RPMI7951 (cell line): ENCODE results near the gene HDAC7. TPM values are rescaled to one million over a fixed set of nuclear protein-coding genes. Genes with fewer than 3 reads are reported as not detected.

Source experiments
- DNase-seq: peaks from one replicate; pipeline ENCODE4 v3.0.0-alpha.2; 2012; ENCODE audit warnings: low read depth
- total RNA-seq: library from RNA; depleted of rRNA; stranded (reverse); fragments of >200 nt; shearing (Covaris generic); gene quantifications from 2 replicates; pipeline ENCODE4 v1.2.3, GENCODE V29; 2014

HDAC7 gene
- total RNA-seq, 1 experiment from 2014 or later, result 13.9 TPM

- DNase-seq, result no peak
These were observed 56.7 kb downstream of the HDAC7 start for GRCh38 chr12:47762850-47763465.

- peak; percentile 79 for DNase-seq
These were observed 60.6 kb downstream of the HDAC7 start, which contains the start of gene RAPGEF3 for GRCh38 chr12:47758834-47759690. RAPGEF3 (minus strand) TSS chr12:47758880; CDS start chr12:47758556, 324 bp downstream.

DNA sequence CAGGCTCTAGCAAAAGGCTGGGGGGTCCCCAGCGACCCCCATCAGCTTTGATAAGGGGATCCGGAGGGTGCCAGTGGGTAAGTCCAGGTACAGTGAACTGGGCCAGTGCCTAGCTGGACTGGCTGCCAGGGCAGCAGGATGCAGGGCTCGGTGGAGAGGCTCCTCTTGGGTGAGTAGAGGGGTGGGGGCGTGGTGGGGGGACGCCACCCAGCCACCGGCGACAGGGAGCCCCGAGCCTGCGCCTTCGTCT is 61.2 kb downstream of the HDAC7 start:
- no peak for DNase-seq

DNA sequence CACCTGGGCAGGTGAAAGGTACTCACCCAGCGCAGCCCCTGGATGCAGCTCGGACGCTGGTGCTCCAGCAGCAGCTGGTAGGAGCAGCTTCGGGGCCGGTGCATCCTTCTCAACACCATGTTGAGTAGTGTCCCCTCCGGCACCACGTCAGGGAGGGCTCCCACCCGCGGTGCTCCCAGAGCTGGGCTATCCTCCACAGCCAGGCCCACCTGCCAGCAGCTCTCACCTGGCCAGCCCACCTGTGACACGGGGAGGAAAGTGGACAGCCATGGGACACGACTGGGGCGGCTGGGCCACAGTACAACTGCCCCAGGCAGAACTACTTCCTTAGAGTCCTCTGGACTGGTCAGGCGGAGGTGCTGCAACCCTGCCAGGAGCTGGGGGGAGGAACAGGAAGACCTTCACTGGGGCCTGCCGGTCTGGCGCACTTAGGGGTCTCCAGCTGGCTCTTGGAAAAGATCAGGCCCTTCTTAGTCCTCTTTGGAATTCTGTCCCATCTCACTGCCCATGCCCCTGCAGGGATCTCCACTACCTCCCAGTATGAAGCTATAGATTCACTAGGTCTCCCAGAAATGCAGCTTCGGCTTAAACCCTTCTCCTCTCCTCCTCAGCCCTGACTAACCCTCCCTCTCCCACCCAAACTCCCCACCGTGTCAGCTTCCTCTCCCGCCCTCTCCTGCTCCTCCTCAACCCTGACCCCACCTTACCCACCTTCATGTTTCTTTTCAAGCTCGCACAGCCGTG is 61.7 kb downstream of the HDAC7 start:
- no peak for DNase-seq

GRCh38 chr12:47757364-47757839 is 62.3 kb downstream of the HDAC7 start:
- DNase-seq, result no peak

DNA sequence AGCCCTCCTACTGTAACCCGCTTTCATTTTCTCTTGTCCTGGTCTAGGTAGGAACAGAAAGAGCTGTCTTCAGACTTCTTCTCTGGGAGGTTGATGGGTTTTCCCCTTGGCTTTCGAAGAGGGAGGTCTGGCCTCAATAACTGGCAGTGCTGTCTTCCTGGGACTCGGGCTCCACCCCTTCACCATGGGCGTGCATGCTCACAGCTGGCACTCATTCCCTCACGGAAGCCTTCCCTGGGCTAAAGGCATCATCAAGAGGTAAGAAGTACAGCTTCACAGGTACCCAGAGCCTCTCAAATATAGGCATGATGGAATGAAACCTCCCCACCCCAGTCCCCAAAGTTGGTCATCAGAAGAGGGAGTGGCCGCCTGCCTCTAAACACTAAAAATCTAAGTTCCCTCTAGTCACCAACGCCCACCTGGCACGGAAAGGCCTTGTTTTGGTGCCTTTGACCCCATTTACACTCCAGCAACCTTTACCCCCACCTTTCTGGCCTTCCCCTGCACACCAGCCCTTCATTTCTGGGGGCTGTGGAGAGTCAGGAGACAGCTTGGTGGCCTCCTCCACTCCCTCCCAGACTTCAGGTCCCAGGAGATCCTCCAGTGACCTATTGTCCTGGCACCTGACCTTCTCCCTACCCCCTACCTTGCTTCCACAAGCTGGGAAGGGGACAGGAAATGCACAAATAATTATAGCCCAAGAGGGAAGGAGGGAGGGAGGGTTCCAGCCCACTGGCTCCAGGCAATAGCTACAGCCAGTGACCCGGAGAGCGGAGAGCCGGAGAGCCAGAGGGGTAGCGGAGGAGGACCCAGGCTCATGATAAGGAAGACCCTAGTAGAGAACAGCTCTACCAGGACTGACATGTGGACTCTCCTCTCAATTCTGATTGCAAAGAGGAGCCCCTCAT is 63.8 kb downstream of the HDAC7 start:
- DNase-seq, result no peak

DNA sequence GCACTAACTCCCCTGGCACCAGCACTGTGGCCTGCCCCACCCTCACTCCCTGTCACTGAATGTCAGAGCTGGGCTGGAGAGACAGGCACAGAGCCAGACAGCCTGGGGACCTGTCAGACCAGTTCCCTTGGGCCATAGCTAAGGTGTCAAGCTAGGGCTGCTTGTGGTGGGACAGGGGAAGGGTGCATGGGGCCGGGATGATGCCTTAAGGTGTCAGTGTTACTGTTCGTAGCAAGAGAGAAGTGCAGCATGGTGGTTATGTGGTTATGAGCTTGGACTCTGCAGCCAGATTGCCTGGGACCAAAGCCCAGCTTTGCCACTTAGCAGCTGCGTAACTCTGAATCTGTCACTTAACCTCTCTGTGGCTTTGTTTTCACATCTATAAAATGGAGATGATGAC is 64.8 kb downstream of the HDAC7 start:
- DNase-seq, result no peak

DNA sequence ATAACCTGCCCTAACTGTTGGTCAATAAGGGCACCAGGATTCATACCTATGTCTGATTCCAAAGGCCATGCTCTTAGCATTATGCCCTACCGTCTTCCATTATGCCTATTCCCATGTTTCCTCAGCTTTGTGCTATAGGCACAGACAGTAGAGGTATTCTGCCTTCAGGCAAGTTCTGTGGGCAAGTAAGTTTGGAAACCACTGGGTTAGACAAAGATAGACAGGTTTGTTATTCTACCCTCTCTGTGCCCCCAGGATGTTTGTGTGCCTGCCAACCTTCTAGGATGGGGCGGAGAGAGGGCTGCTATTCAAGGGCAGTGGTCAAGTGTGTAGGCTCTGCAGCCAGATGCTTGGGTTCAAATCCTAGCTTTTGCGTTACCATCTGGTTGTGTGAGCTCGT is 65.6 kb downstream of the HDAC7 start:
- peak; percentile 78 for DNase-seq

GRCh38 chr12:47753021-47754001 is 66.4 kb downstream of the HDAC7 start:
- DNase-seq, result peak; percentile 52

DNA sequence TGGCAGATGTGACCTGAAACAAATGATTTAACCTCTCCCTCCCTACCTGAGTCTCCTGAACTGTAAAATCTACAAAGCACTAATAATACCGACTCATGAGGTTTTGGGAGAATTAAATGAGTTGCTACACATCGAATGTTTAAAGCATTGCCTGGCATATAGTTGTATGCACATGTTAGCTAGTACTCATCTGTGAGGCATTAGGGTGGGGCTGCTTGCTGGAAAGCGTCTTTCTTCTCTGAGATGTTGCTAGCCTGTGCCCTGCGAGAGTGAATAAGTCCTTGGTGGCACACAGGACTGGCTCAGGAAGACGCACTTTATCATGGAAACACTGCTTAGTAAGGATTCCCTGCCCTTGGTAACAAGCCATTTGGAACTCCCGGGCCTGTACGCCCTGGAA is 67.2 kb downstream of the HDAC7 start:
- peak; percentile 20 for DNase-seq

DNA sequence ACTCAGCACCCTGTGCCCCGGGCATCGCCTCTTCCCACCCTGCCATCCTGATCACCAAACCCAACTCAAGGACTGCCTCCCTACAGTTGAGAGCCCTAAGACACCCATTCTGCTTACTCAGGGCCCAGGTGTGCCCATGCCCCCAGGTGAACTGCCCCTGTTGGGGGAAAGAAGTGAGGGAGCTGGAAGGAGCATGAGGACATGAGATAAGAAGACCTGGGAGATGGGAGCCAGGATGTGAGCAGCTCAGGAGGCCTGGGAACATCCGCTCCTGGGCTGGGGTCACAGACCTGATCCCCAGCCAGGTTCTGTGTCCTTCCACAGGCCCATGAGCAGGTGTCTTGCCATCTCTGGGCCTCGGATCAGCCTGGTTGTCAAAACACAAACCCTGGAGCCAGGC is 67.6 kb downstream of the HDAC7 start:
- DNase-seq, result no peak

GRCh38 chr12:47751561-47751960 is 68.1 kb downstream of the HDAC7 start:
- no peak for DNase-seq

DNA sequence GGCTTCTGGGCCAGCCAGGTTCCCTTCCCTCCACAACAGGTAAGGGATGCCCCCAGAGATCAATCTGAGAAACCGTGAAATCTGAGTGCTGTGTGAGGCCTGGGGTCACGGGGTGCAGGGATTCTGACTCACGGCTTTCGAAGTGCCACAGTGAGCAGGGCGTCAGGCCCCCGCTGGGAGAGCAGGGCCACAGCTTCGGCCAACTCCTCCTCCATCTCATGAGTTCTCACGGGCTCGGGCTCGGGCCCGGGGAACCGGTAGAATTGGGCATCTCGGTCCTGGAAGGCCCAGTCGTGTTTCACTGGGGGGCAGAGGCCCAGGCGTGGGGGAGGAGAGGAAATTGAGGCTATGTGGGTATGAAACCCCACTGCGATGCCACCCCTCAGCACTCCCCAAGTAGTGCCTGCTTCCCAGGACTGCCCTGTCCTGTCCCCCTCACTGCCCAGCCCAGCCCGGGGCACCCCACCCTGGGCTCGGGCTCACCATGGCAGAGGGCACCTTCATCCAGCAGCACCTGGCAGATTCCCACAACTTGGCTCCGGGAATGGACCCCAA is 68.7 kb downstream of the HDAC7 start:
- DNase-seq, result no peak

GRCh38 chr12:47750229-47750798 is 69.4 kb downstream of the HDAC7 start:
- no peak for DNase-seq

- no peak for DNase-seq
These were observed 70.8 kb downstream of the HDAC7 start for GRCh38 chr12:47748899-47749298.

GRCh38 chr12:47748507-47748828 is 71.2 kb downstream of the HDAC7 start:
- no peak for DNase-seq

GRCh38 chr12:47747596-47748506 is 71.9 kb downstream of the HDAC7 start:
- no peak for DNase-seq

- DNase-seq, result no peak
These were observed 72.6 kb downstream of the HDAC7 start for GRCh38 chr12:47747126-47747525.

- DNase-seq, result no peak
These were observed 73.2 kb downstream of the HDAC7 start for GRCh38 chr12:47746523-47746922.
